ENCODE data around the gene CYP27A1. TPM values are rescaled to one million over a fixed set of nuclear protein-coding genes. Genes with fewer than 3 reads are reported as not detected.

The CYP27A1 gene
- total RNA-seq, 1 donor: 25.0 TPM

GRCh38 chr2:218810256-218810655, 28.3 kb downstream of the CYP27A1 start:
- Histone ChIP-seq H3K27me3 (ENCODE audit: insufficient read depth, low read length) (peaks cover 13% of the 10 kb centered on the region), H4K20me1 (ENCODE audit: insufficient read depth, low read length) (peaks cover 3% of the 10 kb centered on the region), H3K79me2 (ENCODE audit: insufficient read depth, low read length) (no peaks in the 10 kb centered on the region), H3K4me3 (ENCODE audit: insufficient read depth, low read length) (no peak overlapping the region), H3K36me3 (ENCODE audit: insufficient read depth, low read length) (no peaks in the 10 kb centered on the region), H3K4me1 (ENCODE audit: insufficient read depth, low read length) (peaks cover 13% of the 10 kb centered on the region), H3K4me2 (ENCODE audit: insufficient read depth, low read length) (no peak overlapping the region), H3K9me3 (ENCODE audit: low read depth, low read length) (no peaks in the 10 kb centered on the region), H3K27ac (ENCODE audit: low read depth, low read length) (no peak overlapping the region), H2AFZ (ENCODE audit: low read length) (no peak overlapping the region)
- TF ChIP-seq, protein P1, sequence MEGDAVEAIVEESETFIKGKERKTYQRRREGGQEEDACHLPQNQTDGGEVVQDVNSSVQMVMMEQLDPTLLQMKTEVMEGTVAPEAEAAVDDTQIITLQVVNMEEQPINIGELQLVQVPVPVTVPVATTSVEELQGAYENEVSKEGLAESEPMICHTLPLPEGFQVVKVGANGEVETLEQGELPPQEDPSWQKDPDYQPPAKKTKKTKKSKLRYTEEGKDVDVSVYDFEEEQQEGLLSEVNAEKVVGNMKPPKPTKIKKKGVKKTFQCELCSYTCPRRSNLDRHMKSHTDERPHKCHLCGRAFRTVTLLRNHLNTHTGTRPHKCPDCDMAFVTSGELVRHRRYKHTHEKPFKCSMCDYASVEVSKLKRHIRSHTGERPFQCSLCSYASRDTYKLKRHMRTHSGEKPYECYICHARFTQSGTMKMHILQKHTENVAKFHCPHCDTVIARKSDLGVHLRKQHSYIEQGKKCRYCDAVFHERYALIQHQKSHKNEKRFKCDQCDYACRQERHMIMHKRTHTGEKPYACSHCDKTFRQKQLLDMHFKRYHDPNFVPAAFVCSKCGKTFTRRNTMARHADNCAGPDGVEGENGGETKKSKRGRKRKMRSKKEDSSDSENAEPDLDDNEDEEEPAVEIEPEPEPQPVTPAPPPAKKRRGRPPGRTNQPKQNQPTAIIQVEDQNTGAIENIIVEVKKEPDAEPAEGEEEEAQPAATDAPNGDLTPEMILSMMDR (IDR thresholded peaks at IDR 0.05; ENCODE audit: extremely low read depth, low read depth, low read length): no peak
- no peak for DNase-seq (ENCODE audit: insufficient read length, low spot score, missing footprints)

DNA sequence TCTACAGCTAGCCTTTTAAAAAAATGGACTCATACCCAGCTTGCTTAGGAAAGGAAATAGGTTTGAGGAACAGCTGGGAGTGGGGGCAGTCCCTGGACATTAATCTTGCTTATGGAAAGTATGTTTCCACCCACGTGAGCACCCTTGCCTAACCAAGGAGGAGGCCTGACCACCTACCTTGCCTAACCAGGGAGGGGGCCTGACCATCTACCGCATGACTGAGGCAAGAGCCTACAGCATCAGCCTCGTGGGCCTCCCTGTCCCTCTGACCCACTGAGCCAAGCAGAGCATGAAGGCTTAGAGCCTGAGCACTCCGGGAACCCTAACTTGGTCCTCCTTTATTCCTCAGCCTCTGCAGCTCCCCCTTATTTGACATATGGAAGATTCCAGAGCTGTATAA, 29.4 kb downstream of the CYP27A1 start:
- no peak overlapping the region for H3K4me3 ChIP-seq (ENCODE audit: insufficient read depth, low read length)
- DNase-seq (ENCODE audit: insufficient read length, low spot score, missing footprints): no peak
- TF ChIP-seq, protein P1 (IDR thresholded peaks at IDR 0.05; ENCODE audit: extremely low read depth, low read depth, low read length): no peak
- no peak overlapping the region for H3K27ac ChIP-seq (ENCODE audit: low read depth, low read length)
- H3K9me3 ChIP-seq (ENCODE audit: low read depth, low read length): no peaks in the 10 kb centered on the region
- H2AFZ ChIP-seq (ENCODE audit: low read length): no peak overlapping the region
- H3K79me2 ChIP-seq (ENCODE audit: insufficient read depth, low read length): no peaks in the 10 kb centered on the region
- no peaks in the 10 kb centered on the region for H3K36me3 ChIP-seq (ENCODE audit: insufficient read depth, low read length)
- H3K4me1 ChIP-seq (ENCODE audit: insufficient read depth, low read length): peaks cover 5% of the 10 kb centered on the region
- H3K4me2 ChIP-seq (ENCODE audit: insufficient read depth, low read length): no peak overlapping the region
- peaks cover 13% of the 10 kb centered on the region for H3K27me3 ChIP-seq (ENCODE audit: insufficient read depth, low read length)
- H4K20me1 ChIP-seq (ENCODE audit: insufficient read depth, low read length): peaks cover 3% of the 10 kb centered on the region

DNA sequence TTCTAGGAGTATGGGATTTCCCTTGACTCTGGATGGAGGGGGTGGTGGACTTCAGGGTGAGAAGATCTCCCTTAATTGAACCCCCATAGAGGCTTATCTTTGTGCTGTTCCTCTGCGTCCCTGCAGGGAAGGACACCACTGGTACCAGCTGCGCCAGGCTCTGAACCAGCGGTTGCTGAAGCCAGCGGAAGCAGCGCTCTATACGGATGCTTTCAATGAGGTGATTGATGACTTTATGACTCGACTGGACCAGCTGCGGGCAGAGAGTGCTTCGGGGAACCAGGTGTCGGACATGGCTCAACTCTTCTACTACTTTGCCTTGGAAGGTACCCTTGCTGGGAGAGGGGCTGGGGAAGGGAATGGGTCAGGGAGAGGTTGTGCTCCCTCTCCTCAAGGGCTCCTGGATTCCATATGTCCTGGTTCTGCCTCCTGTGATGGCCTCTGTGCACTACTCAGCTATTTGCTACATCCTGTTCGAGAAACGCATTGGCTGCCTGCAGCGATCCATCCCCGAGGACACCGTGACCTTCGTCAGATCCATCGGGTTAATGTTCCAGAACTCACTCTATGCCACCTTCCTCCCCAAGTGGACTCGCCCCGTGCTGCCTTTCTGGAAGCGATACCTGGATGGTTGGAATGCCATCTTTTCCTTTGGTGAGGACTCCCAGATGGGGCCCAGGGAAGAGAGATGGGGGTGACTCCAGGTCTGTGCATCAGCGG, 30.3 kb downstream of the CYP27A1 start:
- no peaks in the 10 kb centered on the region for H3K36me3 ChIP-seq (ENCODE audit: insufficient read depth, low read length)
- H3K4me1 ChIP-seq (ENCODE audit: insufficient read depth, low read length): no peaks in the 10 kb centered on the region
- H3K9me3 ChIP-seq (ENCODE audit: low read depth, low read length): no peaks in the 10 kb centered on the region
- H2AFZ ChIP-seq (ENCODE audit: low read length): no peak overlapping the region
- TF ChIP-seq, protein P1 (IDR thresholded peaks at IDR 0.05; ENCODE audit: extremely low read depth, low read depth, low read length): no peak
- H3K4me2 ChIP-seq (ENCODE audit: insufficient read depth, low read length): no peak overlapping the region
- no peak for DNase-seq (ENCODE audit: insufficient read length, low spot score, missing footprints)
- peaks cover 13% of the 10 kb centered on the region for H3K27me3 ChIP-seq (ENCODE audit: insufficient read depth, low read length)
- no peak overlapping the region for H3K27ac ChIP-seq (ENCODE audit: low read depth, low read length)
- H4K20me1 ChIP-seq (ENCODE audit: insufficient read depth, low read length): peaks cover 3% of the 10 kb centered on the region
- H3K79me2 ChIP-seq (ENCODE audit: insufficient read depth, low read length): no peaks in the 10 kb centered on the region
- no peak overlapping the region for H3K4me3 ChIP-seq (ENCODE audit: insufficient read depth, low read length)

DNA sequence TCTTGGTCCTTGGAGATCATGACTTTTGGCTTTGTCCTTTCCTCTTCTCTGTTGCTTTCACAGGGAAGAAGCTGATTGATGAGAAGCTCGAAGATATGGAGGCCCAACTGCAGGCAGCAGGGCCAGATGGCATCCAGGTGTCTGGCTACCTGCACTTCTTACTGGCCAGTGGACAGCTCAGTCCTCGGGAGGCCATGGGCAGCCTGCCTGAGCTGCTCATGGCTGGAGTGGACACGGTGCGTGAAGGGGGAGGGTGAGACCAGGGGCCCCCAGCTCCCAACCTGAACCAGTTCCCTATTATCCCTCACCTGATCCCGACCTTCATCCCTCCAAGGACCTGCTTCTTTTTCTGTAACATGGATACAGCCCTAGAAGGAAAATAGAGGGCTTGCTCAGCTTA, 30.9 kb downstream of the CYP27A1 start:
- DNase-seq (ENCODE audit: insufficient read length, low spot score, missing footprints): no peak
- no peak overlapping the region for H3K4me3 ChIP-seq (ENCODE audit: insufficient read depth, low read length)
- H3K27ac ChIP-seq (ENCODE audit: low read depth, low read length): no peak overlapping the region
- no peak overlapping the region for H2AFZ ChIP-seq (ENCODE audit: low read length)
- TF ChIP-seq, protein P1 (IDR thresholded peaks at IDR 0.05; ENCODE audit: extremely low read depth, low read depth, low read length): no peak
- H3K36me3 ChIP-seq (ENCODE audit: insufficient read depth, low read length): no peaks in the 10 kb centered on the region
- peaks cover 13% of the 10 kb centered on the region for H3K27me3 ChIP-seq (ENCODE audit: insufficient read depth, low read length)
- H3K4me2 ChIP-seq (ENCODE audit: insufficient read depth, low read length): no peak overlapping the region
- H3K4me1 ChIP-seq (ENCODE audit: insufficient read depth, low read length): no peaks in the 10 kb centered on the region
- H4K20me1 ChIP-seq (ENCODE audit: insufficient read depth, low read length): peaks cover 3% of the 10 kb centered on the region
- no peaks in the 10 kb centered on the region for H3K79me2 ChIP-seq (ENCODE audit: insufficient read depth, low read length)
- no peaks in the 10 kb centered on the region for H3K9me3 ChIP-seq (ENCODE audit: low read depth, low read length)

All from osteoblast (primary cell).